ENCODE measurements around the gene SLC22A25. TPM values are rescaled to one million over a fixed set of nuclear protein-coding genes. Genes with fewer than 3 reads are reported as not detected.

Gene SLC22A25
- total and polyA plus RNA-seq, 2 of the 13 experiments (the other 11 are each of a cell fraction or from before 2014, with no cell fraction given), result 0.18 to 0.42 TPM

- TF ChIP-seq AHDC1 (CRISPR knock-in tag; IDR thresholded peaks at IDR 0.05; ENCODE audit: borderline replicate concordance), result peak; percentile 53; the same call in 1 of the 2 replicates
- TF ChIP-seq MAFF (IDR thresholded peaks at IDR 0.05; ENCODE audit: low read depth, low read length), result no peak
- TF ChIP-seq ELF3 (CRISPR knock-in tag; IDR thresholded peaks at IDR 0.05), result peak; percentile 34; the same call in 1 of the 2 replicates
- no peak for TF ChIP-seq GABPA (IDR thresholded peaks at IDR 0.05; ENCODE audit: low read depth, low read length)
- 0 out of 2 replicates have a peak, but pooled peaks have one; percentile 11 for TF ChIP-seq GABPA (CRISPR knock-in tag; IDR thresholded peaks at IDR 0.05; ENCODE audit: low read depth)
- peak; percentile 46; the same call in 1 of the 2 replicates for TF ChIP-seq RAD21 (CRISPR knock-in tag; IDR thresholded peaks at IDR 0.05)
- no peak for TF ChIP-seq ATM (IDR thresholded peaks at IDR 0.05; ENCODE audit: borderline replicate concordance)
- TF ChIP-seq HNRNPLL (IDR thresholded peaks at IDR 0.05; ENCODE audit: low read depth, low read length, poor library complexity, severe bottlenecking), result no peak
- peak; percentile 63 for TF ChIP-seq TEAD3 (CRISPR knock-in tag; optimal IDR thresholded peaks at IDR 0.05; ENCODE audit: borderline replicate concordance)
- 0 out of 2 replicates have a peak, but pooled peaks have one; percentile 37 for TF ChIP-seq ZNF567 (CRISPR knock-in tag; IDR thresholded peaks at IDR 0.05; ENCODE audit: borderline replicate concordance)
- TF ChIP-seq CREB3 (CRISPR knock-in tag; IDR thresholded peaks at IDR 0.05), result no peak
- 0 out of 2 replicates have a peak, but pooled peaks have one; percentile 29 for TF ChIP-seq MIXL1 (CRISPR knock-in tag; IDR thresholded peaks at IDR 0.05)
- no peak for TF ChIP-seq ZNF597 (CRISPR knock-in tag; IDR thresholded peaks at IDR 0.05)
- TF ChIP-seq MATR3 (CRISPR knock-in tag; IDR thresholded peaks at IDR 0.05), result no peak
- no peak for TF ChIP-seq HDAC6 (IDR thresholded peaks at IDR 0.05; ENCODE audit: low read depth, low read length)
- no peak; the same call in 1 of the 2 replicates for TF ChIP-seq FOXO1 (CRISPR knock-in tag; IDR thresholded peaks at IDR 0.05)
- TF ChIP-seq HOXA9 (CRISPR knock-in tag; IDR thresholded peaks at IDR 0.05; ENCODE audit: borderline replicate concordance), result no peak
- no peak for TF ChIP-seq NR2F1 (CRISPR knock-in tag; IDR thresholded peaks at IDR 0.05)
- TF ChIP-seq MNT (IDR thresholded peaks at IDR 0.05), result no peak
- 0 out of 2 replicates have a peak, but pooled peaks have one; percentile 40 for TF ChIP-seq HOMEZ (CRISPR knock-in tag; IDR thresholded peaks at IDR 0.05; ENCODE audit: low read depth)
Measured at GRCh38 chr11:63277345-63277943, 34.0 kb upstream of the SLC22A25 start (continued).

Measured in HepG2 (cell line).